HepG2 (cell line): ENCODE data around the gene PACSIN1. TPM values are rescaled to one million over a fixed set of nuclear protein-coding genes. Genes with fewer than 3 reads are reported as not detected.

Experiments used
- ATRX ChIP-seq: sonication (generic); formaldehyde crosslinking; IDR thresholded peaks from 2 replicates; pipeline ENCODE4 v1.4.0; 2020; ENCODE audit warnings: missing genetic modification reagents, borderline replicate concordance
- GABPA ChIP-seq, 2 experiments: IDR thresholded peaks; 2 replicates each; pipeline ENCODE4 v1.6.1; 2011 to 2016; ENCODE audit warnings: low read depth in 2 of 2, low read length in 1 of 2, missing biosample characterization in 1 of 2, missing genetic modification characterization in 1 of 2
- GZF1 ChIP-seq: sonication (generic); formaldehyde crosslinking; IDR thresholded peaks from 2 replicates; pipeline ENCODE4 v1.5.1; 2020; ENCODE audit warnings: mild to moderate bottlenecking, missing genetic modification reagents
- HES4 ChIP-seq: sonication (generic); formaldehyde crosslinking; IDR thresholded peaks from 2 replicates; pipeline ENCODE4 v1.9.0; 2021; ENCODE audit warnings: mild to moderate bottlenecking, missing genetic modification reagents, borderline replicate concordance
- HMG20B ChIP-seq: conservative IDR thresholded peaks from 2 replicates; pipeline ENCODE4 v1.6.1; 2016; ENCODE audit warnings: missing genetic modification reagents, missing compliant biosample characterization
- JDP2 ChIP-seq: sonication (generic); formaldehyde crosslinking; IDR thresholded peaks from 2 replicates; pipeline ENCODE4 v1.8.1; 2022; ENCODE audit warnings: missing genetic modification reagents, borderline replicate concordance
- LBX2 ChIP-seq: sonication (generic); formaldehyde crosslinking; IDR thresholded peaks from 2 replicates; pipeline ENCODE4 v1.5.0; 2020; ENCODE audit warnings: missing genetic modification reagents, mild to moderate bottlenecking, borderline replicate concordance
- MAZ ChIP-seq, 2 experiments: sonication (generic) in 1 of 2; formaldehyde crosslinking in 1 of 2; IDR thresholded peaks; 2 replicates each; pipeline versions ENCODE4 v1.5.0 to v1.6.1; 2012 to 2020; ENCODE audit warnings: low read depth in 2 of 2, mild to moderate bottlenecking in 2 of 2, borderline replicate concordance in 1 of 2, improper control_type of control experiment in 1 of 2, low read length in 1 of 2, missing genetic modification reagents in 1 of 2, moderate library complexity in 1 of 2
- MTERF4 ChIP-seq: sonication (generic); formaldehyde crosslinking; IDR thresholded peaks from 2 replicates; pipeline ENCODE4 v1.8.0; 2023; ENCODE audit warnings: mild to moderate bottlenecking, missing genetic modification reagents
- MYC ChIP-seq: sonication (generic); formaldehyde crosslinking; IDR thresholded peaks from 2 replicates; pipeline ENCODE4 v1.9.0; 2021; ENCODE audit warnings: missing genetic modification reagents, borderline replicate concordance
- NFYC ChIP-seq: IDR thresholded peaks from 2 replicates; pipeline ENCODE4 v1.6.1; 2016; ENCODE audit warnings: missing genetic modification reagents, missing compliant biosample characterization
- NKX3-1 ChIP-seq: sonication (generic); formaldehyde crosslinking; IDR thresholded peaks from 2 replicates; pipeline ENCODE4 v1.5.0; 2020; ENCODE audit warnings: missing genetic modification reagents
- SPEN ChIP-seq: sonication (generic); formaldehyde crosslinking; IDR thresholded peaks from 2 replicates; pipeline ENCODE4 v1.5.1; 2020; ENCODE audit warnings: low read depth, mild to moderate bottlenecking, missing genetic modification reagents
- TCF7 ChIP-seq: sonication (generic); IDR thresholded peaks from 2 replicates; pipeline ENCODE4 v1.6.1; 2016; ENCODE audit warnings: antibody characterized with exemption, low read depth
- THAP9 ChIP-seq: sonication (generic); formaldehyde crosslinking; IDR thresholded peaks from 2 replicates; pipeline ENCODE4; 2020; ENCODE audit warnings: missing genetic modification reagents, mild to moderate bottlenecking, borderline replicate concordance
- TIGD3 ChIP-seq: sonication (generic); formaldehyde crosslinking; IDR thresholded peaks from 2 replicates; pipeline ENCODE4 v1.5.1; 2020; ENCODE audit warnings: mild to moderate bottlenecking, missing genetic modification reagents, borderline replicate concordance
- U2AF2 ChIP-seq: fragments of 200-400 bp; formaldehyde crosslinking; IDR thresholded peaks from 2 replicates; pipeline ENCODE4 v1.6.1; 2017; ENCODE audit warnings: low read depth, mild to moderate bottlenecking, low read length
- ZBTB21 ChIP-seq: sonication (generic); formaldehyde crosslinking; IDR thresholded peaks from 2 replicates; pipeline ENCODE4 v1.4.0; 2020; ENCODE audit warnings: missing genetic modification reagents
- ZFP41 ChIP-seq: sonication (generic); formaldehyde crosslinking; IDR thresholded peaks from 2 replicates; pipeline ENCODE4 v1.4.0; 2020; ENCODE audit warnings: mild to moderate bottlenecking, missing genetic modification reagents, borderline replicate concordance
- ZNF292 ChIP-seq: sonication (generic); formaldehyde crosslinking; IDR thresholded peaks from 2 replicates; pipeline ENCODE4 v1.8.1; 2022; ENCODE audit warnings: mild to moderate bottlenecking, low read depth, missing genetic modification reagents, borderline replicate concordance
- ZNF383 ChIP-seq: sonication (generic); formaldehyde crosslinking; IDR thresholded peaks from 2 replicates; pipeline ENCODE4 v1.4.0; 2020; ENCODE audit warnings: missing genetic modification reagents, mild to moderate bottlenecking, borderline replicate concordance
- ZNF644 ChIP-seq: IDR thresholded peaks from 2 replicates; pipeline ENCODE4 v1.6.1; 2016; ENCODE audit warnings: low read depth
- ZNF777 ChIP-seq: sonication (generic); formaldehyde crosslinking; IDR thresholded peaks from 2 replicates; pipeline ENCODE4 v1.4.0; 2020; ENCODE audit warnings: missing genetic modification reagents
- polyA plus RNA-seq, 8 experiments: library from polyadenylated mRNA; depleted of rRNA in 3 of 8; stranded (reverse) in 7 of 8; unstranded in 1 of 8; fragments of >200 nt; fragmentation: Illumina TruSeq in 4 of 8; extraction: Trizol in 4 of 8; gene quantifications; 2 replicates each; pipeline versions ENCODE4 v1.2.1 to v1.2.3, GENCODE V29; 2011 to 2016; ENCODE audit warnings: low read depth in 4 of 8, missing spikeins in 1 of 8, mixed read lengths in 1 of 8; ENCODE audit not compliant: insufficient read depth in 1 of 8
- total RNA-seq, 5 experiments: library from RNA; depleted of rRNA; stranded (reverse); fragments of >200 nt; fragmentation: Illumina TruSeq; extraction: Trizol; gene quantifications; 2 replicates each; pipeline ENCODE4 v1.2.3, GENCODE V29; 2016; ENCODE audit warnings: low read depth in 1 of 5

PACSIN1 gene
- total and polyA plus RNA-seq, 2 of the 13 experiments (the other 11 are each of a cell fraction or from before 2014, with no cell fraction given), result not detected

GRCh38 chr6:34560366-34561226, 94.7 kb downstream of the PACSIN1 start (continued):
- no peak for TF ChIP-seq ATRX (CRISPR knock-in tag)
- TF ChIP-seq NFYC (CRISPR knock-in tag), result no peak
- 0 out of 2 replicates have a peak, but pooled peaks have one; percentile 65 for TF ChIP-seq ZNF644 (CRISPR knock-in tag)
- TF ChIP-seq MAZ (IDR thresholded peaks at IDR 0.05; ENCODE audit: borderline replicate concordance, low read depth, low read length), result no peak; the same call in 1 of the 2 replicates
- no peak; the same call in 1 of the 2 replicates for TF ChIP-seq MAZ (CRISPR knock-in tag; IDR thresholded peaks at IDR 0.05; ENCODE audit: low read depth)
- no peak for TF ChIP-seq TIGD3 (CRISPR knock-in tag)
- TF ChIP-seq ZNF292 (CRISPR knock-in tag), result no peak
- no peak for TF ChIP-seq U2AF2
- TF ChIP-seq TCF7, result no peak
- TF ChIP-seq SPEN, result peak; percentile 46; the same call in 1 of the 2 replicates
- TF ChIP-seq MYC (CRISPR knock-in tag), result 0 out of 2 replicates have a peak, but pooled peaks have one; percentile 36
- peak; percentile 96; the same call in 1 of the 2 replicates for TF ChIP-seq ZNF383 (CRISPR knock-in tag)
- TF ChIP-seq LBX2 (CRISPR knock-in tag), result peak; percentile 68; the same call in 1 of the 2 replicates
- TF ChIP-seq GZF1, result no peak
- TF ChIP-seq HES4, result no peak
- no peak for TF ChIP-seq ZNF777 (CRISPR knock-in tag)
- TF ChIP-seq ZFP41 (CRISPR knock-in tag), result no peak
- TF ChIP-seq ZBTB21 (CRISPR knock-in tag), result no peak
- TF ChIP-seq MTERF4, result no peak
- no peak for TF ChIP-seq HMG20B (CRISPR knock-in tag)
- peak; percentile 48; the same call in 1 of the 2 replicates for TF ChIP-seq THAP9 (CRISPR knock-in tag)
- TF ChIP-seq NKX3-1 (CRISPR knock-in tag), result no peak
- no peak for TF ChIP-seq GABPA (IDR thresholded peaks at IDR 0.05; ENCODE audit: low read depth, low read length)
- peak; percentile 77 for TF ChIP-seq GABPA (CRISPR knock-in tag; IDR thresholded peaks at IDR 0.05; ENCODE audit: low read depth)
- no peak for TF ChIP-seq JDP2 (CRISPR knock-in tag)
